Stomach (tissue), 9 donors: ENCODE results near the gene FARS2. TPM values are rescaled to one million over a fixed set of nuclear protein-coding genes. Genes with fewer than 3 reads are reported as not detected.

Source experiments
- DNase-seq, 2 donors: peaks; one replicate each; pipeline versions ENCODE4 v3.0.0 to v3.0.0-alpha.2; 2013 to 2019
- H3K27ac ChIP-seq, 5 donors: fragments of 200-600 bp in 4 of 5; sonication (generic) in 4 of 5; one replicate each; pipeline ENCODE4 v1.5.1; 2013 to 2019; ENCODE audit warnings: mild to moderate bottlenecking in 1 of 5, moderate library complexity in 1 of 5
- H3K27me3 ChIP-seq, 3 donors: fragments of 200-600 bp; sonication (generic); one replicate each; pipeline ENCODE4 v1.5.1; 2017 to 2019; ENCODE audit warnings: mixed run types in 1 of 3
- H3K36me3 ChIP-seq, 4 donors: fragments of 200-600 bp; sonication (generic); 1 replicate in 3 of 4; 2 replicates in 1 of 4; pipeline ENCODE4 v1.5.1; 2016 to 2019
- H3K4me1 ChIP-seq, 4 donors: fragments of 200-600 bp; sonication (generic); one replicate each; pipeline ENCODE4 v1.5.1; 2016 to 2019
- H3K4me3 ChIP-seq, 4 donors: fragments of 200-600 bp; sonication (generic) in 3 of 4; one replicate each; pipeline ENCODE4 v1.5.1; 2016 to 2019; ENCODE audit warnings: mild to moderate bottlenecking in 1 of 4
- H3K9me3 ChIP-seq, 4 donors: fragments of 200-600 bp; sonication (generic); one replicate each; pipeline ENCODE4 v1.5.1; 2016 to 2019
- CTCF ChIP-seq, 7 experiments: fragments of 450-650 bp in 4 of 7; fragments of 200-600 bp in 3 of 7; sonication (generic) in 3 of 7; IDR thresholded peaks; one replicate each; pipeline ENCODE4 v1.5.1; 2016 to 2019; ENCODE audit warnings: antibody characterized with exemption in 7 of 7, control low read depth in 2 of 7, mild to moderate bottlenecking in 1 of 7
- EP300 ChIP-seq: sonication (generic); formaldehyde crosslinking; IDR thresholded peaks from one replicate; pipeline ENCODE4 v1.6.1; 2017; ENCODE audit warnings: antibody characterized with exemption
- POLR2A ChIP-seq, 4 donors: fragments of 450-650 bp; IDR thresholded peaks; one replicate each; pipeline ENCODE4 v1.6.1; 2016; ENCODE audit warnings: antibody characterized with exemption in 4 of 4, control low read depth in 2 of 4, mild to moderate bottlenecking in 1 of 4, moderate library complexity in 1 of 4
- POLR2AphosphoS5 ChIP-seq, 3 donors: sonication (generic); formaldehyde crosslinking; IDR thresholded peaks; one replicate each; pipeline ENCODE4 v1.6.1; 2016; ENCODE audit warnings: antibody characterized with exemption in 3 of 3
- WGBS, 5 donors: extraction: QIAGEN DNeasy Blood & Tissue Kit in 3 of 5; methylation state at CpG; one replicate each; pipeline versions ENCODE4 v1.1.5 to v1.1.7; 2013 to 2018; 5-methylcytosine and 5-hydroxymethylcytosine counted together
- intact Hi-C: fragments of 100-400 bp; cut with DNase I; formaldehyde crosslinking; loops from one replicate; pipeline ENCODE4 v1.15.1; 2023; ENCODE audit warnings: low total_unique reads
- polyA plus RNA-seq, 3 donors: library from polyadenylated mRNA; stranded (reverse); fragments of 200-250 nt; gene quantifications; one replicate each; pipeline ENCODE4 v1.2.3, GENCODE V29; 2013
- total RNA-seq, 5 donors: library from RNA; depleted of rRNA; stranded (reverse); fragments of >200 nt; gene quantifications; one replicate each; pipeline versions ENCODE4 v1.1.0 to v1.2.3, GENCODE V29; 2014 to 2016
- donor health status: healthy with polysubstance abuse.
- donor health status: Bipolar disorder and iron deficiency.
- donor health status: healthy.

FARS2 gene
- total and polyA plus RNA-seq, 8 donors: 3.8 to 47.8 (median 15.9) TPM

GRCh38 chr6:5644523-5645185, 383.3 kb downstream of the FARS2 start:
- 95 to 98% (median 95%) methylated on average over 4 of the region's 4 CpGs for WGBS, 5 donors
- intact Hi-C loops: no loop called here
- no peaks in the 10 kb centered on the region for H3K4me1 ChIP-seq
- no peaks in the 10 kb centered on the region for H3K27me3 ChIP-seq
- peaks cover 4 to 17% (median 13%) of the 10 kb centered on the region in 4 donors for H3K9me3 ChIP-seq
- H3K27ac ChIP-seq: no peak overlapping the region
- DNase-seq: no peak
- TF ChIP-seq POLR2AphosphoS5 (IDR thresholded peaks at IDR 0.05) (no peak), POLR2A (IDR thresholded peaks at IDR 0.05) (no peak), CTCF (IDR thresholded peaks at IDR 0.05) (no peak), EP300 (no peak)
- peaks cover 0 to 9% (median 0%) of the 10 kb centered on the region in 4 donors for H3K36me3 ChIP-seq
- no peak overlapping the region for H3K4me3 ChIP-seq

GRCh38 chr6:5645328-5646290, 384.3 kb downstream of the FARS2 start:
- no peak overlapping the region for H3K4me3 ChIP-seq
- 81 to 90% (median 86%) methylated on average over 13 of the region's 13 CpGs for WGBS, 5 donors
- intact Hi-C loops: no loop called here
- no peaks in the 10 kb centered on the region for H3K27me3 ChIP-seq
- H3K36me3 ChIP-seq: peaks cover 0 to 5% (median 0%) of the 10 kb centered on the region in 4 donors
- H3K4me1 ChIP-seq: no peaks in the 10 kb centered on the region
- DNase-seq: no peak
- no peak for TF ChIP-seq CTCF (IDR thresholded peaks at IDR 0.05)
- TF ChIP-seq POLR2A (IDR thresholded peaks at IDR 0.05): no peak
- no peak for TF ChIP-seq POLR2AphosphoS5 (IDR thresholded peaks at IDR 0.05)
- TF ChIP-seq EP300: no peak
- no peak overlapping the region for H3K27ac ChIP-seq
- H3K9me3 ChIP-seq: peaks cover 3 to 7% (median 5%) of the 10 kb centered on the region in 4 donors

GRCh38 chr6:5652406-5653137, 391.3 kb downstream of the FARS2 start:
- intact Hi-C loops: no loop called here
- 79 to 88% (median 86%) methylated on average over 17 of the region's 17 CpGs for WGBS, 5 donors

More at GRCh38 chr6:5652406-5653137, 391.3 kb downstream of the FARS2 start:
- H3K27ac ChIP-seq: no peak overlapping the region
- H3K9me3 ChIP-seq: no peaks in the 10 kb centered on the region
- H3K36me3 ChIP-seq: peaks cover 0 to 4% (median 2%) of the 10 kb centered on the region in 4 donors
- H3K4me3 ChIP-seq: no peak overlapping the region
- H3K4me1 ChIP-seq: no peaks in the 10 kb centered on the region
- no peaks in the 10 kb centered on the region for H3K27me3 ChIP-seq
- TF ChIP-seq POLR2AphosphoS5 (IDR thresholded peaks at IDR 0.05) (no peak), EP300 (no peak), POLR2A (IDR thresholded peaks at IDR 0.05) (no peak), CTCF (IDR thresholded peaks at IDR 0.05) (no peak)
- no peak for DNase-seq
